NCI-H2107 treated with DMSO at 0.1 percent for 48 hours (cell line): ENCODE data around the gene ELP4.

Experiments used
- DNase-seq: peaks from one replicate; lab custom pipeline; 2025; ENCODE audit not compliant: unreplicated experiment; lab: John Stamatoyannopoulos, UW

ELP4 gene

GRCh38 chr11:31821235-31821764, 311.7 kb downstream of the ELP4 start:
- no peak for DNase-seq

GRCh38 chr11:31821766-31822165, 312.2 kb downstream of the ELP4 start:
- DNase-seq, result no peak

GRCh38 chr11:31822175-31822926, 312.8 kb downstream of the ELP4 start:
- DNase-seq, result no peak

- DNase-seq, result no peak
Observed at GRCh38 chr11:31822927-31823643, 313.5 kb downstream of the ELP4 start.

- DNase-seq, result no peak
Observed at GRCh38 chr11:31823644-31824331, 314.2 kb downstream of the ELP4 start.

- DNase-seq, result no peak
Observed at GRCh38 chr11:31824332-31824878, 314.8 kb downstream of the ELP4 start.

- no peak for DNase-seq
Observed at GRCh38 chr11:31824879-31825837, 315.6 kb downstream of the ELP4 start.

GRCh38 chr11:31825838-31826484, 316.4 kb downstream of the ELP4 start:
- no peak for DNase-seq

GRCh38 chr11:31826536-31827438, 317.2 kb downstream of the ELP4 start:
- no peak for DNase-seq

GRCh38 chr11:31827455-31828206, 318.1 kb downstream of the ELP4 start:
- no peak for DNase-seq

GRCh38 chr11:31828217-31828616, 318.6 kb downstream of the ELP4 start:
- DNase-seq, result no peak

GRCh38 chr11:31830406-31830805, 320.8 kb downstream of the ELP4 start:
- DNase-seq, result no peak

- no peak for DNase-seq
Observed at GRCh38 chr11:31834237-31834636, 324.7 kb downstream of the ELP4 start.
